HG03095 (cell line): Measurements from ENCODE around the gene CDK14.
A peak's percentile ranks its signal among the peaks of the same experiment; 100 is the strongest.
"Not testable (repeated sequence)": the region's sequence is repeated elsewhere in the genome, so short reads cannot be mapped to it uniquely, and the experiment has no call there.

Experiments
- ATAC-seq: cut with Tn5 transposase; IDR thresholded peaks from one replicate; pipeline ENCODE4 v1.9.1; 2021; ENCODE audit warnings: moderate library complexity; ENCODE audit not compliant: unreplicated experiment

CDK14 gene

GRCh38 chr7:90713628-90714027 lies 117.5 kb downstream of the CDK14 start:
- ATAC-seq = no peak

- peak; percentile 62 for ATAC-seq
Measured at GRCh38 chr7:90715067-90715466, 118.9 kb downstream of the CDK14 start.

GRCh38 chr7:90717296-90718060 lies 121.4 kb downstream of the CDK14 start:
- no peak for ATAC-seq

GRCh38 chr7:90719155-90719554 lies 123.0 kb downstream of the CDK14 start:
- no peak for ATAC-seq

GRCh38 chr7:90720984-90721760 lies 125.1 kb downstream of the CDK14 start:
- no peak for ATAC-seq

GRCh38 chr7:90721869-90722431 lies 125.8 kb downstream of the CDK14 start:
- no peak for ATAC-seq

- ATAC-seq = no peak
Measured at GRCh38 chr7:90723233-90723632, 127.1 kb downstream of the CDK14 start.

- ATAC-seq = no peak
Measured at GRCh38 chr7:90723866-90724265, 127.7 kb downstream of the CDK14 start.

- ATAC-seq = no peak
Measured at GRCh38 chr7:90726120-90726519, 130.0 kb downstream of the CDK14 start.

GRCh38 chr7:90726623-90727022 lies 130.5 kb downstream of the CDK14 start:
- ATAC-seq = no peak

GRCh38 chr7:90727412-90727811 lies 131.3 kb downstream of the CDK14 start:
- no peak for ATAC-seq

- peak; percentile 61 for ATAC-seq
Measured at GRCh38 chr7:90728568-90728967, 132.4 kb downstream of the CDK14 start.

GRCh38 chr7:90735611-90736280 lies 139.6 kb downstream of the CDK14 start:
- not testable (repeated sequence) for ATAC-seq

GRCh38 chr7:90736316-90736715 lies 140.2 kb downstream of the CDK14 start:
- ATAC-seq = no peak

GRCh38 chr7:90736968-90737939 lies 141.1 kb downstream of the CDK14 start:
- peak; percentile 94 for ATAC-seq

GRCh38 chr7:90738249-90738648 lies 142.1 kb downstream of the CDK14 start:
- ATAC-seq = no peak

GRCh38 chr7:90739716-90740115 lies 143.6 kb downstream of the CDK14 start:
- no peak for ATAC-seq

- ATAC-seq = no peak
Measured at GRCh38 chr7:90740386-90740785, 144.3 kb downstream of the CDK14 start.

- no peak for ATAC-seq
Measured at GRCh38 chr7:90743626-90744025, 147.5 kb downstream of the CDK14 start.

- ATAC-seq = no peak
Measured at GRCh38 chr7:90747516-90747915, 151.4 kb downstream of the CDK14 start.
